Testis (tissue), 2 donors: ENCODE data around the gene GTF2A2.

ENCODE experiments used
- CTCF ChIP-seq, 3 experiments: fragments of 450-650 bp in 2 of 3; fragments of 200-600 bp in 1 of 3; sonication (generic) in 1 of 3; IDR thresholded peaks; one replicate each; pipeline ENCODE4 v1.5.1; 2016 to 2019; ENCODE audit warnings: antibody characterized with exemption in 3 of 3, mild to moderate bottlenecking in 2 of 3, moderate library complexity in 1 of 3
- POLR2A ChIP-seq: fragments of 450-650 bp; IDR thresholded peaks from one replicate; pipeline ENCODE4 v1.6.1; 2017; ENCODE audit warnings: antibody characterized with exemption, mild to moderate bottlenecking, moderate library complexity

GRCh38 chr15:59618406-59618805 is 38.9 kb downstream of the GTF2A2 start:
- TF ChIP-seq CTCF (IDR thresholded peaks at IDR 0.05), result no peak
- TF ChIP-seq POLR2A, result no peak
